ENCODE results near the gene KIAA1671. TPM values are rescaled to one million over a fixed set of nuclear protein-coding genes. Genes with fewer than 3 reads are reported as not detected.

KIAA1671 gene
- total RNA-seq, 1 donor from 2014 or later, result 62.1 TPM

DNA sequence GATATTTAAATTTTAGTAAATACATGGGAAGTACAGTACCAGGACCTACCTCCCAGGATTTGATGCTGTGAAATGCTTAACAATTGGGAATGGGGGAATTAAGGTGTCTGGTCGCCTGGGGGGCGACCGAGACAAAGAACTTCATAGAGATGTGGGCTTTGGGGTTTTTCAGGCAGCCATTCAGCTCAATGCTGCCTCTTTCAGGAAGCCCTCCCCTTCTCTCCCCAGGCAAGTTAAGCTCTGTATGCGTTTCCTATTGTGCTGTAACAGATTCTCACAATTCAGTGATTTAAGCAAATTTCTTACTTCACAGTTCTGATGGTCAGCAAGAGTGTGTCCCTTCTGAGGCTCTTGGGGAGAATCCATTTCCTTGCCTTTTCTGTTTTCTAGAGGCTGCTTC lies 53.8 kb downstream of the KIAA1671 start:
- Mint-ChIP-seq H3K36me3 (ENCODE audit: insufficient read depth) (peaks cover 2% of the 10 kb centered on the region), H3K27ac (no peak overlapping the region), H3K27me3 (no peaks in the 10 kb centered on the region), H3K4me3 (ENCODE audit: low read depth) (no peak overlapping the region), H3K9me3 (ENCODE audit: low read depth) (no peaks in the 10 kb centered on the region), H3K4me1 (ENCODE audit: low read depth) (no peaks in the 10 kb centered on the region)
- TF ChIP-seq, protein P1, sequence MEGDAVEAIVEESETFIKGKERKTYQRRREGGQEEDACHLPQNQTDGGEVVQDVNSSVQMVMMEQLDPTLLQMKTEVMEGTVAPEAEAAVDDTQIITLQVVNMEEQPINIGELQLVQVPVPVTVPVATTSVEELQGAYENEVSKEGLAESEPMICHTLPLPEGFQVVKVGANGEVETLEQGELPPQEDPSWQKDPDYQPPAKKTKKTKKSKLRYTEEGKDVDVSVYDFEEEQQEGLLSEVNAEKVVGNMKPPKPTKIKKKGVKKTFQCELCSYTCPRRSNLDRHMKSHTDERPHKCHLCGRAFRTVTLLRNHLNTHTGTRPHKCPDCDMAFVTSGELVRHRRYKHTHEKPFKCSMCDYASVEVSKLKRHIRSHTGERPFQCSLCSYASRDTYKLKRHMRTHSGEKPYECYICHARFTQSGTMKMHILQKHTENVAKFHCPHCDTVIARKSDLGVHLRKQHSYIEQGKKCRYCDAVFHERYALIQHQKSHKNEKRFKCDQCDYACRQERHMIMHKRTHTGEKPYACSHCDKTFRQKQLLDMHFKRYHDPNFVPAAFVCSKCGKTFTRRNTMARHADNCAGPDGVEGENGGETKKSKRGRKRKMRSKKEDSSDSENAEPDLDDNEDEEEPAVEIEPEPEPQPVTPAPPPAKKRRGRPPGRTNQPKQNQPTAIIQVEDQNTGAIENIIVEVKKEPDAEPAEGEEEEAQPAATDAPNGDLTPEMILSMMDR (IDR thresholded peaks at IDR 0.05; ENCODE audit: unreplicated experiment), result no peak
- no peak for DNase-seq (ENCODE audit: low spot score, unreplicated experiment)

DNA sequence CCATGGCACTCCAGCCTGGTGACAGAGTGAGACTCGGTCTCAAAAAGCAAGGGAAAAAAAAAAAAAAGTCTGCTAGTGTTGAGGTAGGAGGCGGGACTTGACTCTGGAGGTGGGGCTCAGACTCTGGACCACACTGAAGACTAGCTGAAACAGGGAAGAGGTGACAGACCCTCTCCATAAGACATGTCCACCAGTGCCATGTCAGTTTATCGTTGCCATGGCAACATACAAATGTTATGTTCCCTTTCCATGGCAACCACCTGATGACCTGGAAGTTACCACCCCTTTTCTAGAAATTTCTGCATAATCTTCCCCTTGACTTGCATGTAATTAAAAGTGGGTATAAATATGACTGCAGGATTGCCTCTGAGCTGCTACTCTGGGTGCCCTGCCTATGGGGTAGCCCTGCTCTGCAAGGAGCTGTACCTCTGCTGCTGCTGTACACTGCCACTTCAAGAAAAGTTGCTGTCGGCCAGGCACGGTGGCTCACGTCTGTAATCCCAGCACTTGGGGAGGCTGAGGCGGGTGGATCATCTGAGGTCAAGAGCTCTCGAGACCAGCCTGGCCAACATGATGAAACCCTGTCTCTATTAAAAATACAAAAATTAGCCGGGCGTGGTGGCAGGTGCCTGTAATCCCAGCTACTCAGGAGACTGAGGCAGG lies 55.1 kb downstream of the KIAA1671 start:
- Mint-ChIP-seq H3K9me3 (ENCODE audit: low read depth) (no peaks in the 10 kb centered on the region), H3K36me3 (ENCODE audit: insufficient read depth) (peaks cover 2% of the 10 kb centered on the region), H3K4me1 (ENCODE audit: low read depth) (no peaks in the 10 kb centered on the region), H3K27me3 (no peaks in the 10 kb centered on the region), H3K27ac (no peak overlapping the region), H3K4me3 (ENCODE audit: low read depth) (no peak overlapping the region)
- DNase-seq (ENCODE audit: low spot score, unreplicated experiment), result no peak
- TF ChIP-seq, protein P1 (IDR thresholded peaks at IDR 0.05; ENCODE audit: unreplicated experiment), result no peak

DNA sequence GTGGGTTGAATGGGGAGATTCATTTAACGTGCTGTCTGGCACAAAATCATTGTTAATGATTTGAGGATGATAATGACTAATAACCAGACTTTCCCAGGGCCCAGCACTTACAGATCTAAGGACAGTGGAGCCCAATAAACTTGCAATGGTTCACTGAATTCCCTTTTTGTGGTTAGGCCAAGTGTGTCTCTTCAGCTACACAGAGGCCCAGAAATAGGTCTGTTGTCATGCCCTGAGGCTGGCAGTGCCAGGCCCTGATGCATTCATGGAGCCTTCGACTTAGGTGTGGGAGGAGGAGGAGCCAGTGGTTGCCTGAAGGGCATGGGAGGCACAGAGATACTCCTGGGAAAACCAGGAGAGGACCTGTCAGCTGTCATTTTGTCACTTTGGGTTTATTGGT lies 56.1 kb downstream of the KIAA1671 start:
- peaks cover 2% of the 10 kb centered on the region for H3K36me3 Mint-ChIP-seq (ENCODE audit: insufficient read depth)
- TF ChIP-seq, protein P1 (IDR thresholded peaks at IDR 0.05; ENCODE audit: unreplicated experiment), result no peak
- H3K27me3 Mint-ChIP-seq, result no peaks in the 10 kb centered on the region
- peaks cover 7% of the 10 kb centered on the region for H3K4me1 Mint-ChIP-seq (ENCODE audit: low read depth)
- no peak overlapping the region for H3K4me3 Mint-ChIP-seq (ENCODE audit: low read depth)
- H3K9me3 Mint-ChIP-seq (ENCODE audit: low read depth), result no peaks in the 10 kb centered on the region
- no peak overlapping the region for H3K27ac Mint-ChIP-seq
- no peak for DNase-seq (ENCODE audit: low spot score, unreplicated experiment)

DNA sequence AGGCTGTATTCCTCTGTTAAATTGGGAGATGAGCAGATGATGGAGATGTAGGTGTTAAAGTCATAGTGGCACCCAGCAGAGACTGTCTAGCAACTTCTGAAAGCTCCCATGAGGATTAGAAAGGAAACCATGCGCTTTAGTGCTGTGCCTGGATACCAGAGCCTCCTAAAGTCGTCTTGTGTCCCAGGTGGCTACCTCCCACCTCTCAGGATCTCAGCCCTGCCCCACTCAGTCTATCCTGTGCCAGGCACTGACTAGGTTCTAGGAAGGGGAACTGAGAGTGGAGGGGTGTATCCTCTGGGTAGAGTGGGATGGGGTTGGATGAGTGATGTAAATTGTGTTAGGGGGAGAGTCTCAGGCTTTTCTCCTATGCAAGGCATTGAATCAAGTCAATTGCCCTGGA lies 60.2 kb downstream of the KIAA1671 start:
- H3K4me3 Mint-ChIP-seq (ENCODE audit: low read depth), result no peak overlapping the region
- TF ChIP-seq, protein P1 (IDR thresholded peaks at IDR 0.05; ENCODE audit: unreplicated experiment), result no peak
- no peak for DNase-seq (ENCODE audit: low spot score, unreplicated experiment)
- H3K36me3 Mint-ChIP-seq (ENCODE audit: insufficient read depth), result peaks cover 18% of the 10 kb centered on the region
- H3K9me3 Mint-ChIP-seq (ENCODE audit: low read depth), result no peaks in the 10 kb centered on the region
- peaks cover 8% of the 10 kb centered on the region for H3K4me1 Mint-ChIP-seq (ENCODE audit: low read depth)
- H3K27ac Mint-ChIP-seq, result no peak overlapping the region
- no peaks in the 10 kb centered on the region for H3K27me3 Mint-ChIP-seq

DNA sequence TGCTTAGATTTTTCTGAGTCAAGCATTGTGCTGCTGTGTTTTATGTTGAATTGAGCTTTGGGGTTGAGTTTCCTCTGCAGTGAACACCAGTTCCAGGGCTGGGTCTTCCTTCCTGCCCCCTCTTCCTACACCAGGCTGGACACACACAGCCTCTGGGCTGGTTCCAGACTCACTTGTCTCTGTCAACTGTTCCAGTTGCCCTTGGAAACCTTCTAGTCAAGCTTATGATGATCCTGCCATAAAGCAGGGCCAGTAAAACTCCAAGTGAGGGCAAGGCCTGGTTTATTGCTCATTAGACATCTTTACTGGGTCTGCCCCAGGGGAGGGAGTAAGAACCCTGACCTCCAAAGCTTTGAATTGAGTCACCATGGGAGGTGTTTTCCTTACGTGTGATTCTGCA lies 61.1 kb downstream of the KIAA1671 start:
- DNase-seq (ENCODE audit: low spot score, unreplicated experiment), result no peak
- H3K27ac Mint-ChIP-seq, result no peak overlapping the region
- no peaks in the 10 kb centered on the region for H3K9me3 Mint-ChIP-seq (ENCODE audit: low read depth)
- no peaks in the 10 kb centered on the region for H3K27me3 Mint-ChIP-seq
- peaks cover 8% of the 10 kb centered on the region for H3K4me1 Mint-ChIP-seq (ENCODE audit: low read depth)
- no peak overlapping the region for H3K4me3 Mint-ChIP-seq (ENCODE audit: low read depth)
- TF ChIP-seq, protein P1 (IDR thresholded peaks at IDR 0.05; ENCODE audit: unreplicated experiment), result no peak
- H3K36me3 Mint-ChIP-seq (ENCODE audit: insufficient read depth), result peaks cover 20% of the 10 kb centered on the region
